Karpas-422 (cell line): ENCODE results near the gene ABLIM1. TPM values are rescaled to one million over a fixed set of nuclear protein-coding genes. Genes with fewer than 3 reads are reported as not detected.

Experiments used
- DNase-seq: peaks from one replicate; pipeline ENCODE4 v3.0.0-alpha.2; 2015
- H2AFZ ChIP-seq: fragments of 200-600 bp; sonication (generic); 2 replicates; pipeline ENCODE4 v1.6.1; 2014; ENCODE audit warnings: antibody characterized with exemption, low read length, mixed read lengths
- H3K27ac ChIP-seq: fragments of 200-600 bp; sonication (generic); 2 replicates; pipeline ENCODE4 v1.5.1; 2014; ENCODE audit warnings: mild to moderate bottlenecking, low read length, moderate library complexity
- H3K27me3 ChIP-seq: fragments of 200-600 bp; sonication (generic); 2 replicates; pipeline ENCODE4 v1.6.1; 2014; ENCODE audit warnings: low read length, mixed read lengths
- H3K36me3 ChIP-seq: fragments of 200-600 bp; sonication (generic); 2 replicates; pipeline ENCODE4 v1.6.1; 2014; ENCODE audit warnings: low read length, mixed read lengths; ENCODE audit not compliant: insufficient read depth
- H3K4me1 ChIP-seq: fragments of 200-600 bp; sonication (generic); 2 replicates; pipeline ENCODE4 v1.6.1; 2014; ENCODE audit warnings: mild to moderate bottlenecking, low read length, mixed read lengths
- H3K4me2 ChIP-seq: fragments of 200-600 bp; sonication (generic); 2 replicates; pipeline ENCODE4 v1.6.1; 2014; ENCODE audit warnings: low read length, low read depth, mild to moderate bottlenecking; ENCODE audit not compliant: poor library complexity, severe bottlenecking
- H3K4me3 ChIP-seq: fragments of 200-600 bp; sonication (generic); 2 replicates; pipeline ENCODE4 v1.5.1; 2014; ENCODE audit warnings: mild to moderate bottlenecking, antibody characterized with exemption, low read length, mixed read lengths
- H3K79me2 ChIP-seq: fragments of 200-600 bp; sonication (generic); 2 replicates; pipeline ENCODE4 v1.6.1; 2014; ENCODE audit warnings: mild to moderate bottlenecking, low read length, mixed read lengths
- H3K9ac ChIP-seq: fragments of 200-600 bp; sonication (generic); 2 replicates; pipeline ENCODE4 v1.6.0; 2014; ENCODE audit warnings: low read length
- H3K9me2 ChIP-seq: fragments of 200-600 bp; sonication (generic), shearing (Covaris generic); replicated peaks from 2 replicates; pipeline ENCODE4 v1.6.0; 2014; ENCODE audit warnings: mild to moderate bottlenecking, low read length, moderate library complexity; ENCODE audit not compliant: insufficient read depth
- H3K9me3 ChIP-seq: fragments of 300-700, 200-600 bp; sonication (generic); 2 replicates; pipeline ENCODE4 v1.6.1; 2014; ENCODE audit warnings: low read length, mixed read lengths
- H4K20me1 ChIP-seq: fragments of 200-600 bp; sonication (generic); 2 replicates; pipeline ENCODE4 v1.6.1; 2014; ENCODE audit warnings: mild to moderate bottlenecking, antibody characterized with exemption, low read length, low read depth; ENCODE audit not compliant: insufficient read depth
- total RNA-seq: library from RNA; depleted of rRNA; stranded (reverse); fragments of >200 nt; shearing (Covaris generic); gene quantifications from 2 replicates; pipeline ENCODE4 v1.2.3, GENCODE V29; 2014; ENCODE audit warnings: low replicate concordance

The ABLIM1 gene
- total RNA-seq, 1 experiment from 2014 or later, result 131 TPM

GRCh38 chr10:114513381-114513792, 144.7 kb downstream of the ABLIM1 start:
- Histone ChIP-seq H3K4me3 (no peak overlapping the region), H3K36me3 (0 out of 2 replicates have a peak, but pooled peaks cover 8% of the 10 kb centered on the region), H3K9ac (no peak overlapping the region), H3K79me2 (peaks cover 99% of the 10 kb centered on the region), H4K20me1 (peaks cover 46% of the 10 kb centered on the region), H3K9me3 (no peaks in the 10 kb centered on the region), H3K4me2 (no peak overlapping the region), H3K27ac (peak overlapping the region; percentile 23; the same call in 1 of the 2 replicates), H3K4me1 (peaks cover 69% of the 10 kb centered on the region), H3K9me2 (no peaks in the 10 kb centered on the region), H2AFZ (no peak overlapping the region), H3K27me3 (no peaks in the 10 kb centered on the region)
- DNase-seq, result no peak

GRCh38 chr10:114511881-114512280, 146.2 kb downstream of the ABLIM1 start:
- H3K4me2 ChIP-seq, result no peak overlapping the region
- peaks cover 99% of the 10 kb centered on the region for H3K79me2 ChIP-seq
- 0 out of 2 replicates have a peak, but pooled peaks cover 8% of the 10 kb centered on the region for H3K36me3 ChIP-seq
- H3K9me2 ChIP-seq, result no peaks in the 10 kb centered on the region
- no peak overlapping the region for H3K27ac ChIP-seq
- no peaks in the 10 kb centered on the region for H3K9me3 ChIP-seq
- H3K9ac ChIP-seq, result no peak overlapping the region
- H3K27me3 ChIP-seq, result no peaks in the 10 kb centered on the region
- H3K4me1 ChIP-seq, result peaks cover 69% of the 10 kb centered on the region
- H2AFZ ChIP-seq, result no peak overlapping the region
- peaks cover 36% of the 10 kb centered on the region for H4K20me1 ChIP-seq
- no peak for DNase-seq
- no peak overlapping the region for H3K4me3 ChIP-seq

GRCh38 chr10:114508376-114508775, 149.7 kb downstream of the ABLIM1 start:
- H3K9me2 ChIP-seq, result no peaks in the 10 kb centered on the region
- no peak overlapping the region for H2AFZ ChIP-seq
- no peaks in the 10 kb centered on the region for H3K27me3 ChIP-seq
- H3K79me2 ChIP-seq, result peaks cover 99% of the 10 kb centered on the region
- no peaks in the 10 kb centered on the region for H3K9me3 ChIP-seq
- peak overlapping the region; percentile 68 for H3K27ac ChIP-seq
- H3K36me3 ChIP-seq, result peaks cover 26% of the 10 kb centered on the region; the same call in 1 of the 2 replicates
- H3K4me3 ChIP-seq, result no peak overlapping the region
- peaks cover 17% of the 10 kb centered on the region for H4K20me1 ChIP-seq
- DNase-seq, result no peak
- H3K4me1 ChIP-seq, result peaks cover 67% of the 10 kb centered on the region
- peak overlapping the region; percentile 25 for H3K4me2 ChIP-seq
- H3K9ac ChIP-seq, result peak overlapping the region; percentile 34; the same call in 1 of the 2 replicates

GRCh38 chr10:114507449-114507848, 150.6 kb downstream of the ABLIM1 start:
- peak overlapping the region; percentile 10; the same call in 1 of the 2 replicates for H3K4me3 ChIP-seq
- peak overlapping the region; percentile 25 for H3K4me2 ChIP-seq
- H3K36me3 ChIP-seq, result peaks cover 26% of the 10 kb centered on the region; the same call in 1 of the 2 replicates
- H3K27me3 ChIP-seq, result no peaks in the 10 kb centered on the region
- no peaks in the 10 kb centered on the region for H3K9me3 ChIP-seq
- peak overlapping the region; percentile 68 for H3K27ac ChIP-seq
- H3K4me1 ChIP-seq, result peaks cover 74% of the 10 kb centered on the region
- peaks cover 99% of the 10 kb centered on the region for H3K79me2 ChIP-seq
- no peak for DNase-seq
- H2AFZ ChIP-seq, result no peak overlapping the region
- peak overlapping the region; percentile 34 for H3K9ac ChIP-seq
- peaks cover 17% of the 10 kb centered on the region for H4K20me1 ChIP-seq
- no peaks in the 10 kb centered on the region for H3K9me2 ChIP-seq

GRCh38 chr10:114506871-114507385, 151.1 kb downstream of the ABLIM1 start:
- Histone ChIP-seq H3K36me3 (peaks cover 22% of the 10 kb centered on the region; the same call in 1 of the 2 replicates), H3K27me3 (no peaks in the 10 kb centered on the region), H3K9me3 (no peaks in the 10 kb centered on the region), H3K4me3 (peak overlapping the region; percentile 10; the same call in 1 of the 2 replicates), H3K4me1 (peaks cover 77% of the 10 kb centered on the region), H3K79me2 (peaks cover 98% of the 10 kb centered on the region), H4K20me1 (peaks cover 17% of the 10 kb centered on the region), H3K9ac (peak overlapping the region; percentile 34; the same call in 1 of the 2 replicates), H3K27ac (peak overlapping the region; percentile 68), H3K4me2 (peak overlapping the region; percentile 25), H2AFZ (no peak overlapping the region), H3K9me2 (no peaks in the 10 kb centered on the region)
- DNase-seq, result no peak

- H3K27ac ChIP-seq, result peak overlapping the region; percentile 68
- H3K9ac ChIP-seq, result no peak overlapping the region
- H2AFZ ChIP-seq, result no peak overlapping the region
- peaks cover 99% of the 10 kb centered on the region for H3K79me2 ChIP-seq
- peaks cover 17% of the 10 kb centered on the region for H4K20me1 ChIP-seq
- no peaks in the 10 kb centered on the region for H3K9me2 ChIP-seq
- DNase-seq, result no peak
- H3K4me1 ChIP-seq, result peaks cover 93% of the 10 kb centered on the region
- H3K9me3 ChIP-seq, result no peaks in the 10 kb centered on the region
- H3K27me3 ChIP-seq, result no peaks in the 10 kb centered on the region
- H3K4me2 ChIP-seq, result no peak overlapping the region
- peaks cover 18% of the 10 kb centered on the region; the same call in 1 of the 2 replicates for H3K36me3 ChIP-seq
- H3K4me3 ChIP-seq, result no peak overlapping the region
These were observed 153.1 kb downstream of the ABLIM1 start for GRCh38 chr10:114504769-114505579.

GRCh38 chr10:114502074-114502473, 156.0 kb downstream of the ABLIM1 start:
- peaks cover 82% of the 10 kb centered on the region for H3K79me2 ChIP-seq
- no peaks in the 10 kb centered on the region for H3K27me3 ChIP-seq

GRCh38 chr10:114501650-114502049, 156.4 kb downstream of the ABLIM1 start:
- H3K4me2 ChIP-seq, result no peak overlapping the region
- H3K9ac ChIP-seq, result no peak overlapping the region
- no peaks in the 10 kb centered on the region for H3K9me3 ChIP-seq
- no peak for DNase-seq
- H2AFZ ChIP-seq, result no peak overlapping the region
- H3K27ac ChIP-seq, result peak overlapping the region; percentile 99
- H3K79me2 ChIP-seq, result peaks cover 78% of the 10 kb centered on the region
- no peaks in the 10 kb centered on the region for H3K27me3 ChIP-seq
- H4K20me1 ChIP-seq, result 0 out of 2 replicates have a peak, but pooled peaks cover 5% of the 10 kb centered on the region
- H3K4me3 ChIP-seq, result no peak overlapping the region
- peaks cover 93% of the 10 kb centered on the region for H3K4me1 ChIP-seq
- no peaks in the 10 kb centered on the region for H3K9me2 ChIP-seq
- peaks cover 18% of the 10 kb centered on the region; the same call in 1 of the 2 replicates for H3K36me3 ChIP-seq

More at GRCh38 chr10:114502074-114502473, 156.0 kb downstream of the ABLIM1 start:
- H3K4me2 ChIP-seq, result no peak overlapping the region
- no peaks in the 10 kb centered on the region for H3K9me3 ChIP-seq
- peak overlapping the region; percentile 99 for H3K27ac ChIP-seq
- no peak overlapping the region for H3K4me3 ChIP-seq
- H3K36me3 ChIP-seq, result peaks cover 18% of the 10 kb centered on the region; the same call in 1 of the 2 replicates
- no peaks in the 10 kb centered on the region for H3K9me2 ChIP-seq
- peaks cover 93% of the 10 kb centered on the region for H3K4me1 ChIP-seq
- no peak overlapping the region for H2AFZ ChIP-seq
- no peak for DNase-seq
- H4K20me1 ChIP-seq, result 0 out of 2 replicates have a peak, but pooled peaks cover 5% of the 10 kb centered on the region
- H3K9ac ChIP-seq, result no peak overlapping the region
